Measurements from ENCODE around the gene ARMC8.

The ARMC8 gene

DNA sequence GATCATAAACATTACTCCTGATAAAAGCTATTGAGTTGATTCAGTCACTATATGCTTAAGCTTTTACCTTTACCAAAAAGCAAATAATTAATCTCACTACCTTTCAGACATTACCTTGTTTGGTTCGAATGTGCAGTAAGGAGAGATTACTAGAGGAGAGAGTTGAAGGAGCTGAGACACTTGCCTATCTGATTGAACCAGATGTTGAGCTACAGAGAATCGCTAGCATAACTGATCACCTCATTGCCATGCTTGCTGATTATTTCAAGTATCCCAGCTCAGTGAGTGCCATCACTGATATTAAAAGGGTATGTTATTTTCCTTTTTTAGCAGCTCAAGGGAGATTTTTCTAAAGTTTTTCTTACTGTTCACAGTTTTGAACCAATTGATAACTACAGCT is 54.6 kb downstream of the ARMC8 start:
- TF ChIP-seq, protein P1, sequence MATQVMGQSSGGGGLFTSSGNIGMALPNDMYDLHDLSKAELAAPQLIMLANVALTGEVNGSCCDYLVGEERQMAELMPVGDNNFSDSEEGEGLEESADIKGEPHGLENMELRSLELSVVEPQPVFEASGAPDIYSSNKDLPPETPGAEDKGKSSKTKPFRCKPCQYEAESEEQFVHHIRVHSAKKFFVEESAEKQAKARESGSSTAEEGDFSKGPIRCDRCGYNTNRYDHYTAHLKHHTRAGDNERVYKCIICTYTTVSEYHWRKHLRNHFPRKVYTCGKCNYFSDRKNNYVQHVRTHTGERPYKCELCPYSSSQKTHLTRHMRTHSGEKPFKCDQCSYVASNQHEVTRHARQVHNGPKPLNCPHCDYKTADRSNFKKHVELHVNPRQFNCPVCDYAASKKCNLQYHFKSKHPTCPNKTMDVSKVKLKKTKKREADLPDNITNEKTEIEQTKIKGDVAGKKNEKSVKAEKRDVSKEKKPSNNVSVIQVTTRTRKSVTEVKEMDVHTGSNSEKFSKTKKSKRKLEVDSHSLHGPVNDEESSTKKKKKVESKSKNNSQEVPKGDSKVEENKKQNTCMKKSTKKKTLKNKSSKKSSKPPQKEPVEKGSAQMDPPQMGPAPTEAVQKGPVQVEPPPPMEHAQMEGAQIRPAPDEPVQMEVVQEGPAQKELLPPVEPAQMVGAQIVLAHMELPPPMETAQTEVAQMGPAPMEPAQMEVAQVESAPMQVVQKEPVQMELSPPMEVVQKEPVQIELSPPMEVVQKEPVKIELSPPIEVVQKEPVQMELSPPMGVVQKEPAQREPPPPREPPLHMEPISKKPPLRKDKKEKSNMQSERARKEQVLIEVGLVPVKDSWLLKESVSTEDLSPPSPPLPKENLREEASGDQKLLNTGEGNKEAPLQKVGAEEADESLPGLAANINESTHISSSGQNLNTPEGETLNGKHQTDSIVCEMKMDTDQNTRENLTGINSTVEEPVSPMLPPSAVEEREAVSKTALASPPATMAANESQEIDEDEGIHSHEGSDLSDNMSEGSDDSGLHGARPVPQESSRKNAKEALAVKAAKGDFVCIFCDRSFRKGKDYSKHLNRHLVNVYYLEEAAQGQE (IDR thresholded peaks at IDR 0.05; ENCODE audit: insufficient read depth in 1 of 2, low read depth in 2 of 2, low read length in 2 of 2), result no peak
- TF ChIP-seq SIN3A (IDR thresholded peaks at IDR 0.05; ENCODE audit: borderline replicate concordance, insufficient read depth, low read length) (no peak), POLR2AphosphoS5 (IDR thresholded peaks at IDR 0.05; ENCODE audit: low read depth, low read length) (no peak), FOXP2 (optimal IDR thresholded peaks at IDR 0.05; ENCODE audit: borderline replicate concordance, extremely low read depth, extremely low read length, insufficient read depth) (no peak), TAF1 (IDR thresholded peaks at IDR 0.05; ENCODE audit: borderline replicate concordance, insufficient read depth, low read length) (no peak)

DNA sequence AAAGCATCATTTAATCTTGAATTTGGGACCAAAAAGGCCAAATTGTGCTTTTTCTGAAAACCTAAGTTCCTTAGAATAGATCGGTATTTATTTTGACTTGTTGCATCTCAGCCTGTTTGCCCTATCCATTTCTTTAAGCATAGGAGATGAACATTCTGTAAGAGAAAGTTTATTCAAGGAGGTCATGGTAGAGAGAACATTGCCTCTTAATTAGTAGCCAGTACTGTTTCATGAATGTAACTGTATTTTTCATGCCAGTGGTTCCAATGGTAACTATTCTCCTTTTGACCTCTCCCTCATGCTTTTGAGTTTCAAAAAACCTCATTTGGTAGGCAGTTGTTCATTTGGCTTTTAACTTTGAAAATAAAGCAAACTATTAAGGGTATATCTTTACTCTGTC is 55.4 kb downstream of the ARMC8 start:
- TF ChIP-seq TAF1 (IDR thresholded peaks at IDR 0.05; ENCODE audit: borderline replicate concordance, insufficient read depth, low read length) (no peak), SIN3A (IDR thresholded peaks at IDR 0.05; ENCODE audit: borderline replicate concordance, insufficient read depth, low read length) (no peak), FOXP2 (optimal IDR thresholded peaks at IDR 0.05; ENCODE audit: borderline replicate concordance, extremely low read depth, extremely low read length, insufficient read depth) (no peak), POLR2AphosphoS5 (IDR thresholded peaks at IDR 0.05; ENCODE audit: low read depth, low read length) (no peak)
- TF ChIP-seq, protein P1 (IDR thresholded peaks at IDR 0.05; ENCODE audit: insufficient read depth in 1 of 2, low read depth in 2 of 2, low read length in 2 of 2), result no peak

DNA sequence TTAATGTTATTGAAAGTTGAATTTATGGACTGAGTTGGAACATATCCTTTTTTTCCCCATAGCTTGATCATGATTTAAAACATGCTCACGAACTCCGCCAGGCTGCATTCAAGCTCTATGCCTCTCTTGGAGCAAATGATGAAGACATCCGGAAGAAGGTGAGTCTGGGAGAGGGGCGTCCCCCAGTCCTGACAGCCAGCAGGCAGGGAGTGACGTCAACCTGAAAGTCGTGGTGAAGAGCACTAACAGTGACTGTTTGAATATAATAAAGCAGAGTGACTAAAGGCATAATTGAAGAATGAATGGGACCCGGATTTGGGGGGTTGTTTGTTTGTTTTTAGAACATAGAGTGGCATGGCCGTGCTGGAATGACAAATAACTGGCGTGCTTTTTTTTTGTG is 57.9 kb downstream of the ARMC8 start:
- TF ChIP-seq FOXP2 (optimal IDR thresholded peaks at IDR 0.05; ENCODE audit: borderline replicate concordance, extremely low read depth, extremely low read length, insufficient read depth) (no peak), POLR2AphosphoS5 (IDR thresholded peaks at IDR 0.05; ENCODE audit: low read depth, low read length) (no peak), SIN3A (IDR thresholded peaks at IDR 0.05; ENCODE audit: borderline replicate concordance, insufficient read depth, low read length) (no peak), TAF1 (IDR thresholded peaks at IDR 0.05; ENCODE audit: borderline replicate concordance, insufficient read depth, low read length) (no peak)
- TF ChIP-seq, protein P1 (IDR thresholded peaks at IDR 0.05; ENCODE audit: insufficient read depth in 1 of 2, low read depth in 2 of 2, low read length in 2 of 2), result no peak

DNA sequence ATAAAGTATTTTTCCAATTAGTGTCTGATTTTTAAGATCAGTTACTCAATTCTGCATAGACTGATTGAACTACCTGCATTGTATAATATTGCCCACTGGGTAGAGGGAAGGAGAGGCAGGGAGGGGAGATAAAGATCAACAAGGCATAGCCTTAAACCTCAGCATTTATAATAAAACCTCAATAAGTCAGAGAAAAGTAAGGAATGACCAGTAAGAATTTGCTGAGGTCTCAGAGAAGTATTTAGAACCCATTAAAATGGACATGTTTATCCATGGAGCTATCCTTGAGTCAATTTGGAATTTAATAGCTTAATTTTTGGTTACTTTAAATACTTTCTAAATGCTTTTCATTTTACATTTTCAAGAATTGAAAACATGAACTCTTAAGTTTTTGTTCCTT is 62.5 kb downstream of the ARMC8 start:
- TF ChIP-seq FOXP2 (optimal IDR thresholded peaks at IDR 0.05; ENCODE audit: borderline replicate concordance, extremely low read depth, extremely low read length, insufficient read depth), result no peak

DNA sequence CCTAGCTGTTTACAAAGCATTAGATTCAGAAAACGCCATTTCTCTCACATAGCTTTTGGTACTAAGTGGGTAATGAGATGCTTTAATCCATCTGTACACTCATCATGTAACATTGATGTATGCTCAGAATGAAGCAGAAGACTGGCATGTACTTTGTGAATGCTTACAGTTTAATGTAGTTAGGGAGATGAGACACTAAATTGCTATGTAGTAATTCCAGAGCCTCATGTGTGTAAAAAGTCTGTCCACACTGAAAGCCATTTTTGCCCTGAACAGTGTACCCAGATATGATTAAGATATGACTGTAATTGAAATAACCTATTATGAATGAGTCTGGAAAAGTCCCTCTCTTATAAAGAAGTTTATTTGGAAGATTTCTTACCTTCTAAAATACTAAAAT is 66.5 kb downstream of the ARMC8 start:
- TF ChIP-seq, protein P1 (IDR thresholded peaks at IDR 0.05; ENCODE audit: insufficient read depth in 1 of 2, low read depth in 2 of 2, low read length in 2 of 2), result no peak
- TF ChIP-seq POLR2AphosphoS5 (IDR thresholded peaks at IDR 0.05; ENCODE audit: low read depth, low read length) (no peak), FOXP2 (optimal IDR thresholded peaks at IDR 0.05; ENCODE audit: borderline replicate concordance, extremely low read depth, extremely low read length, insufficient read depth) (no peak), TAF1 (IDR thresholded peaks at IDR 0.05; ENCODE audit: borderline replicate concordance, insufficient read depth, low read length) (no peak), SIN3A (IDR thresholded peaks at IDR 0.05; ENCODE audit: borderline replicate concordance, insufficient read depth, low read length) (no peak)

Data from PFSK-1 (cell line).